ENCODE data around the gene IQCK.

IQCK gene

DNA sequence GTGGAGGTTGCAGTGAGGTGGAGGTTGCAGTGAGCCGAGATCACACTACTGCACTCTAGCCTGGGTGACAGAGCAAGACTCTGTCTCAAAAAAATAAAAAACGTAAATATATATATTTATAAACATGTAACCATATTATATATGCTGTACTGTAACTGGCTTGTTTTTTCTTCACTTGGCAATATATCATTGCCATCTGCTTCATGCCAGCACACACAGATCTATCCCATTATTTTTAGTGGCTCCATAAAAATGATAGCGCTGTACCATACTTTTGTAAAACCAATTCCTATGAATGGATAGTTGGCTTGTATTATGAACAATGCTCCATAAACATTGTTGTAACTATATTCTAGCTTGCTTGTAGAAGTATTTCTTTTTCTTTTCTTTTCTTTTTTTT, 117.1 kb downstream of the IQCK start:
- no peaks in the 10 kb centered on the region for H3K36me3 ChIP-seq (replicated peaks)
- DNase-seq: no peak
- no peak overlapping the region for H3K4me3 ChIP-seq (ENCODE audit: low read depth, low read length)
- in situ Hi-C loops (cut with HindIII; ENCODE audit: low pct_ligation_motif_present, low sequenced_read_pairs): no loop called here
- TF ChIP-seq, protein P1, sequence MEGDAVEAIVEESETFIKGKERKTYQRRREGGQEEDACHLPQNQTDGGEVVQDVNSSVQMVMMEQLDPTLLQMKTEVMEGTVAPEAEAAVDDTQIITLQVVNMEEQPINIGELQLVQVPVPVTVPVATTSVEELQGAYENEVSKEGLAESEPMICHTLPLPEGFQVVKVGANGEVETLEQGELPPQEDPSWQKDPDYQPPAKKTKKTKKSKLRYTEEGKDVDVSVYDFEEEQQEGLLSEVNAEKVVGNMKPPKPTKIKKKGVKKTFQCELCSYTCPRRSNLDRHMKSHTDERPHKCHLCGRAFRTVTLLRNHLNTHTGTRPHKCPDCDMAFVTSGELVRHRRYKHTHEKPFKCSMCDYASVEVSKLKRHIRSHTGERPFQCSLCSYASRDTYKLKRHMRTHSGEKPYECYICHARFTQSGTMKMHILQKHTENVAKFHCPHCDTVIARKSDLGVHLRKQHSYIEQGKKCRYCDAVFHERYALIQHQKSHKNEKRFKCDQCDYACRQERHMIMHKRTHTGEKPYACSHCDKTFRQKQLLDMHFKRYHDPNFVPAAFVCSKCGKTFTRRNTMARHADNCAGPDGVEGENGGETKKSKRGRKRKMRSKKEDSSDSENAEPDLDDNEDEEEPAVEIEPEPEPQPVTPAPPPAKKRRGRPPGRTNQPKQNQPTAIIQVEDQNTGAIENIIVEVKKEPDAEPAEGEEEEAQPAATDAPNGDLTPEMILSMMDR (IDR thresholded peaks at IDR 0.05; ENCODE audit: low read depth, low read length, missing control alignments): no peak
- no peaks in the 10 kb centered on the region for H3K27me3 ChIP-seq (replicated peaks)
- H3K27ac ChIP-seq: no peak overlapping the region

DNA sequence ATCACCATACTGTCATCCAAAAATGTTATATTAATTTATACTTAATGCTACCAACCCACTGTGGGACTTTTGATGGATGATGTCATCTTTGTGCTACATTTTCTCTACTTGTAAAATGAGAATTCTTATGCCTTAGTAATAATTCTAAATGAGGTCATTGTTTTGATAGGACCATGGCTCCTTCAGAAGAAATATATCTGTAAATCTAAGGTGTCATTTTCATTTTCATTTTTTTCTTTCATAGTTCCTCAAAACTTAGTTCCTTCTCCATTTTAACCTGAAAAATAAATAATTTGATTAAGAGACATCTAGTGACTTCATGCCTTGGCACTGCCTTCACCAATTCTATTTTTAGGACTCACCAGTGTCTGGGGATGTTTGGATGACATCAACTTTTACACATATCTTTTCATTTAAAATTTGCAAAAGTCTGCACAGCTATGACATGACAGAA, 117.9 kb downstream of the IQCK start:
- Histone ChIP-seq H3K36me3 (replicated peaks) (no peaks in the 10 kb centered on the region), H3K4me3 (ENCODE audit: low read depth, low read length) (no peak overlapping the region), H3K27me3 (replicated peaks) (no peaks in the 10 kb centered on the region), H3K27ac (peak overlapping the region; percentile 18)
- TF ChIP-seq, protein P1 (IDR thresholded peaks at IDR 0.05; ENCODE audit: low read depth, low read length, missing control alignments): no peak
- in situ Hi-C loops (cut with HindIII; ENCODE audit: low pct_ligation_motif_present, low sequenced_read_pairs): no loop called here
- peak; percentile 56 for DNase-seq

DNA sequence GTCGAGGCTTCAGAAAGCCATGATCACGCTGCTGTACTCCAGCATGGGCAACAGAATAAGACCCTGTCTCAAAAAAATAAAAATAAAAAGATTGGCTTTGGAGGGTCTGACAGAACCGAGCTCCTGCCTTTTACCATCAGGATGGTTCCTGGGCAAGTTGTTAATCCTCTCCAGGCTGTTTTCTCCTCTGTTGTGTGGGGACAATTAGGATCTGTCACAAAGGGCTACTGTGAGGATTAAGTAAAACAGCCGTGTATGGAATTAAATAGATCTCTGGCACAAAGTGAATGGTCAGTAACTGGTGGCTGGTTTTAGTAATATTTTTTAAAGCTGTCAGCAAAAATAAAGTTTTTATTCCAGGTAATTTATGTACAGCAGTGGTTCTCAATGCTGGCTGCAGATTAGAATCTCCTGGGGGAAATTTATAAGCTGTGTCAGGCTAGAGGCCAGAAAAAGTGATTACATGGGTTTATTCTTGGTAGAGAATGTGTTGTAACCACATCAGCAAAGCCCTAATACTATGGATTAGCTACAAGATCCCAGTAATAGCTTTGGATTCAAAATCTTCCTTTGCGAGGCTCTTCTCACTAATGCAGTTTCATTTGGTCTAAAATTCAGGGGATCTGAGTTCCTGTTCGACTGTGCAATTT, 119.4 kb downstream of the IQCK start:
- DNase-seq: no peak
- H3K4me3 ChIP-seq (ENCODE audit: low read depth, low read length): no peak overlapping the region
- no peak overlapping the region for H3K27ac ChIP-seq
- H3K36me3 ChIP-seq (replicated peaks): no peaks in the 10 kb centered on the region
- TF ChIP-seq, protein P1 (IDR thresholded peaks at IDR 0.05; ENCODE audit: low read depth, low read length, missing control alignments): no peak
- no peaks in the 10 kb centered on the region for H3K27me3 ChIP-seq (replicated peaks)
- in situ Hi-C loops (cut with HindIII; ENCODE audit: low pct_ligation_motif_present, low sequenced_read_pairs): no loop called here

DNA sequence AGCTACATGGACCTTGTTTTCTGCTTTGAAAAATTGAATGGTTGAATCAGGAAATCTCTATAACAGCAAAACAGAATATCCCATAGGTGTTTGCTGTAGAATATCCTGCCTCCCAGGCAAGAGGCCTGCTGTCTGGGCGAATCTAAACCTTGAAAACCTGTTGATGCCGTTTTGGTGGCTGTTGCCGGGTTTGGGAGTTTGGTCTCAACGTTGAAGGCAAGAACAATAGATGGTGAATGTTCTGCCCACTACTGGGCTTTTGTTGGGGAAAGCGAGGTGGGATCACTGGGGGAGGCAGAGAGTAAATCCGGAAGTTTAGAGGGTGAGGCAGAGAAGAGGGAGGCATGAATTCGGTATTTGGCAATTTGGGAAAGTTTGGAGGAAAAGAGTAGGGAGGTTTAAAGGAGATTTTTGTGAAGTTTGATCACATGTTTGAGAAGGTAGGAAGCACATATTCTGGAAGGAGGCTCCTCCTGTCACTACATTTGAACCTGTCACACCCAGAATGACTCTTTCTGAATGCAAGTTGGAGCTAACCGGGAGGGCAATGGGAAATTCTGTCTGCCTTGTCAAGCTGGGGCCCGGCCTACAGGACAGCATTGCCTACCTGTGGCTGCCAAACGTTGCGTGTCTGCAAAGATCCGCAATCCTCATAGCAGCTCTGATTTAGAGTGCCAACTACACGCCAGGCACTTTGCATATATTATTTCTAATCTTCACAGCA, 120.1 kb downstream of the IQCK start:
- TF ChIP-seq, protein P1 (IDR thresholded peaks at IDR 0.05; ENCODE audit: low read depth, low read length, missing control alignments): no peak
- no peak overlapping the region for H3K27ac ChIP-seq
- DNase-seq: no peak
- in situ Hi-C loops (cut with HindIII; ENCODE audit: low pct_ligation_motif_present, low sequenced_read_pairs): no loop called here
- no peaks in the 10 kb centered on the region for H3K27me3 ChIP-seq (replicated peaks)
- no peaks in the 10 kb centered on the region for H3K36me3 ChIP-seq (replicated peaks)
- no peak overlapping the region for H3K4me3 ChIP-seq (ENCODE audit: low read depth, low read length)

DNA sequence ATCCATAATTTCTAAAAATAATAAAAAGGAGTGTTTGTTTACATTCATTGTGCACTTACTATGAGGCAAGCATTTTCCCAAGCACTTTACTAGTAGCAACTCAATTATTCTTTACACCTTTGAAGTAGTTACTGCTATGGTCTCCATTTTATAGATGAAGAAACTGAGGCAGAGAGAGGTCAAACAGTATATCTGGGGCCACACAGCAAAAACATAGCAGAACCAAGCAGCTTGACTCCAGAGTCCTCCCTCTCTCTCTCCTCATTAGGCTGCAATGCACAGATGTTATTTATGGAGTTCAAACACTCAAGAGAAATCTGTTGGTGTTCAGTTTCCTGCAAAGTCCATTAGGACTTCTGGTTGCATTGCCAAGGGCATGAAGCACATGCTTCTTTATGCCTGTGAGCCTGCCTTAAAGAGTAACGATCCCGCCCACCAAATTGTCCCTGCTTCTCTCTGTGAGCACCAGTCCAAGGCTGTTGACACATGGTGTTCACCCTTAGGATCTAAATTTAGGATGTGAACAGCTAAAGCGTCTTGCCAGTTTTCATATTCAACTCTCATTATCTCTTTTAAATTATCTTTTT, 122.5 kb downstream of the IQCK start:
- DNase-seq: no peak
- TF ChIP-seq, protein P1 (IDR thresholded peaks at IDR 0.05; ENCODE audit: low read depth, low read length, missing control alignments): no peak
- H3K27me3 ChIP-seq (replicated peaks): no peaks in the 10 kb centered on the region
- H3K36me3 ChIP-seq (replicated peaks): no peaks in the 10 kb centered on the region
- no peak overlapping the region for H3K4me3 ChIP-seq (ENCODE audit: low read depth, low read length)
- in situ Hi-C loops (cut with HindIII; ENCODE audit: low pct_ligation_motif_present, low sequenced_read_pairs): no loop called here
- H3K27ac ChIP-seq: no peak overlapping the region
